ENCODE results near the gene SHROOM3.

SHROOM3 gene

DNA sequence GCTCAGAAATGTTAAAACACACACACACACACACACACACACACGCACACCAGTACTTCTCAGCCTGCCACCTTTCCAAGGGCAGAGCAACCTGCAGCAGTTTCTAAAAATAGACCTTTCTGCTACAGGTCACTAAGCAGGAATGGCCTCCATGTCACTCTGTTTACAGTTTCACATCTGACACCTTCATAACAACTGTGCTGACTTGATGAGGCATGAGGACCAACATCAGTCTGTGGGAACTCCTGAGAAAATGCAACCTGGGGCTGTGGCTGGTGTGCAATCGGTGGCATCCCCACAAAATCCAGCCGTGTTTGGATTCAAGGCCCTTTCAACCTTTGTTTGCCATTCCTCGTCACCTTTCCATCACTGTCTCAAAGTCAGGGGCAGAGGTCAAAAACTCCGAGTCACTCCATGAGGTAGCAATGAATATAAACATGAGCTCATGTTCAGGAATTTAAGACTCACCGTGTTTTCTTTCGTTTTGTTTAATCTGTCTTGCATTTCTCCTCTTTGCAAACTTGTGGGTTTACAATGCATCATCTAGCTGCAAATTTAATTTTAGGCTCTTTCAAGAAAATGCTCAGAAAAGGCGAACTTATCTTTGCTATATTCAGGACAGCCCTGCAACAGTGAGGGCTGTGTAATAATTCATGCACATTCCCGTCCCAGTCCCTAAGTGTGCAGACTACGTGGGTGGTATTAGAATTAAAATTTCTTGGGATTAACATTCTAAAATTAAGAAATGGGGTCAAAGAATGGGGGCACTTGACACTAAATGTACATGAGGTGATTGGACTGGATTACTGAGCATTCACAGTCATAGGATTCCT, 135.3 kb downstream of the SHROOM3 start:
- H3K4me1 ChIP-seq (ENCODE audit: control extremely low read depth in 1 of 4, control insufficient read depth in 4 of 4, insufficient read depth in 4 of 4, low read length in 3 of 4), result peaks cover 0 to 8% (median 0%) of the 10 kb centered on the region in 4 experiments
- DNase-seq, result no peak
- 95% methylated on average over 8 of the region's 10 CpGs for WGBS (ENCODE audit: insufficient coverage)
- H3K36me3 ChIP-seq (ENCODE audit: control insufficient read depth in 4 of 4, insufficient read depth in 4 of 4, low read length in 3 of 4), result no peaks in the 10 kb centered on the region
- no peaks in the 10 kb centered on the region for H3K9me3 ChIP-seq (ENCODE audit: control extremely low read depth in 1 of 5, control insufficient read depth in 4 of 5, insufficient read depth in 2 of 5, low read depth in 1 of 5, low read length in 4 of 5)
- no peak overlapping the region for H3K4me3 ChIP-seq (ENCODE audit: control insufficient read depth in 1 of 7, extremely low read depth in 1 of 7, insufficient read depth in 4 of 7, low read depth in 2 of 7, low read length in 6 of 7)
- H3K27me3 ChIP-seq (replicated peaks in 2 of 5; ENCODE audit: control insufficient read depth in 4 of 5, insufficient read depth in 5 of 5, low read length in 4 of 5), result no peaks in the 10 kb centered on the region
- no peak overlapping the region for H3K27ac ChIP-seq (ENCODE audit: insufficient read depth in 1 of 2, low read depth in 1 of 2, low read length in 2 of 2, poor library complexity in 1 of 2, severe bottlenecking in 2 of 2)
- ChIA-PET CTCF (no interaction called here), POLR2A (no interaction called here)

DNA sequence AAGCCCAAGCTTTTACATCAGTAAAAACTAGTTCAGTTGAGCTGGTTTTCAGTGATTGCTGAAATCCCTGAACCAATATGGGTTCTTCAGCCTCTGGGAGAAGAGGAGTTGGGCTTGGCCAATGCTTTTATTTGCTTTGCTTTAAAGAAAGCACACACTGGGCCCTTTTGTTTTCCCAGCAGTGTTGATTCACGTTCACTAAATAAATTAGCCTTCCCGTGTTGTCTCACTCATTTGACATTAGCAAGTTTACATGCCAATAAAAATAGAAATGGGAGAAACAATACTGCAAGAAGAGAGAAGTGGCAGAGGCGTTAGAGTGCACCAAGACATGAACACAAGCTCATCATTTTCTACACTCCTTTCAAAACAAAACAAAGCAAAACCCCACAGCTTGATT, 136.2 kb downstream of the SHROOM3 start:
- Histone ChIP-seq H3K27me3 (replicated peaks in 2 of 5; ENCODE audit: control insufficient read depth in 4 of 5, insufficient read depth in 5 of 5, low read length in 4 of 5) (peaks cover 0 to 1% (median 0%) of the 10 kb centered on the region in 5 experiments), H3K9me3 (ENCODE audit: control extremely low read depth in 1 of 5, control insufficient read depth in 4 of 5, insufficient read depth in 2 of 5, low read depth in 1 of 5, low read length in 4 of 5) (no peaks in the 10 kb centered on the region), H3K36me3 (ENCODE audit: control insufficient read depth in 4 of 4, insufficient read depth in 4 of 4, low read length in 3 of 4) (no peaks in the 10 kb centered on the region), H3K4me1 (ENCODE audit: control extremely low read depth in 1 of 4, control insufficient read depth in 4 of 4, insufficient read depth in 4 of 4, low read length in 3 of 4) (peaks cover 0 to 8% (median 0%) of the 10 kb centered on the region in 4 experiments), H3K27ac (ENCODE audit: insufficient read depth in 1 of 2, low read depth in 1 of 2, low read length in 2 of 2, poor library complexity in 1 of 2, severe bottlenecking in 2 of 2) (no peak overlapping the region), H3K4me3 (ENCODE audit: control insufficient read depth in 1 of 7, extremely low read depth in 1 of 7, insufficient read depth in 4 of 7, low read depth in 2 of 7, low read length in 6 of 7) (no peak overlapping the region)
- DNase-seq, result no peak
- ChIA-PET POLR2A (no interaction called here), CTCF (interaction anchor here (0.8 kb wide), 1 partner anchor 8 kb away, joined by 3 read pairs; no protein-coding TSS in a partner anchor)
- WGBS (ENCODE audit: insufficient coverage), result no CpG with 5 or more reads among the region's 3 CpGs

DNA sequence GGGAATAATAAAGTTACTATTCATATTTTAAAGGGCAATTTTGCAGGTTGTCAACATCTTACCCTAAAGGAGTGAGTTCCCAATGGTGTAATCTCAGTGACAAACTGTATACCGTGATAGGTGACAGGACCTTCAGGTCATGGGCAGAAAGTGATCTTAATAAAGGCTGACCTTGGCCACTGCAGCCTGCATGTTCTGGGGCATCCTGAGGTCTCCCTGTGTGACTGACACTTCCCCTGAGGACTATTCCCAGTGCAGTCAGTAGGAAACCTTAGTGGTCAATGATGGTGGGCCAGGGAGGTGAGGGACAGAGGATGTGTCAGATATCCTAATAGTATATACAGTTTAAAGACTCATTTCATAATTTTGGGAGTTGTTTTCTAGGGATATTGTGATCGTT, 137.2 kb downstream of the SHROOM3 start:
- WGBS (ENCODE audit: insufficient coverage), result 96% methylated on average over 2 of the region's 2 CpGs
- no peak overlapping the region for H3K4me3 ChIP-seq (ENCODE audit: control insufficient read depth in 1 of 7, extremely low read depth in 1 of 7, insufficient read depth in 4 of 7, low read depth in 2 of 7, low read length in 6 of 7)
- peaks cover 0 to 8% (median 0%) of the 10 kb centered on the region in 4 experiments for H3K4me1 ChIP-seq (ENCODE audit: control extremely low read depth in 1 of 4, control insufficient read depth in 4 of 4, insufficient read depth in 4 of 4, low read length in 3 of 4)
- H3K36me3 ChIP-seq (ENCODE audit: control insufficient read depth in 4 of 4, insufficient read depth in 4 of 4, low read length in 3 of 4), result no peaks in the 10 kb centered on the region
- H3K9me3 ChIP-seq (ENCODE audit: control extremely low read depth in 1 of 5, control insufficient read depth in 4 of 5, insufficient read depth in 2 of 5, low read depth in 1 of 5, low read length in 4 of 5), result no peaks in the 10 kb centered on the region
- peaks cover 0 to 1% (median 0%) of the 10 kb centered on the region in 5 experiments for H3K27me3 ChIP-seq (replicated peaks in 2 of 5; ENCODE audit: control insufficient read depth in 4 of 5, insufficient read depth in 5 of 5, low read length in 4 of 5)
- DNase-seq, result no peak
- ChIA-PET CTCF (no interaction called here), POLR2A (no interaction called here)
- H3K27ac ChIP-seq (ENCODE audit: insufficient read depth in 1 of 2, low read depth in 1 of 2, low read length in 2 of 2, poor library complexity in 1 of 2, severe bottlenecking in 2 of 2), result no peak overlapping the region

DNA sequence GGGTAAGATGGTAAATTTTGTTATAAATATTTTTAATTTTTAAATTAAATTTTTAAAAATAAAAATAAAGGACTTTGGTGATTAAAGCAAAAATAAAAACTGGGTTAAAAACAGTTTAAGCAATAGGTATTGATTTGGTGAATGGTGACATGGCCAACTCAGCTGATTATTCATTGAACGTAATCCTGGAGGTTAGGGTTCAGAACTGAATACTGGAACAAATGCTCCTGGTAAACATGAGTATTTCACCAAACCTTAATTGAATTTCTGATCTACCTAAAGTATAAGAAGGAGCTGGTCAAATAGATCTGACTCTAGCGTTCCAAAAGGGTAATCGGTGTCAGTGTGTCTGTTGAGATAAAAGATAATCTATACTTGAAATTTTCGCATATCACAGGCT, 141.8 kb downstream of the SHROOM3 start:
- WGBS (ENCODE audit: insufficient coverage), result 100% methylated on average over 1 of the region's 4 CpGs
- DNase-seq, result no peak
- Histone ChIP-seq H3K4me3 (ENCODE audit: control insufficient read depth in 1 of 7, extremely low read depth in 1 of 7, insufficient read depth in 4 of 7, low read depth in 2 of 7, low read length in 6 of 7) (no peak overlapping the region), H3K27me3 (replicated peaks in 2 of 5; ENCODE audit: control insufficient read depth in 4 of 5, insufficient read depth in 5 of 5, low read length in 4 of 5) (peaks cover 0 to 3% (median 1%) of the 10 kb centered on the region in 5 experiments), H3K9me3 (ENCODE audit: control extremely low read depth in 1 of 5, control insufficient read depth in 4 of 5, insufficient read depth in 2 of 5, low read depth in 1 of 5, low read length in 4 of 5) (no peaks in the 10 kb centered on the region), H3K4me1 (ENCODE audit: control extremely low read depth in 1 of 4, control insufficient read depth in 4 of 4, insufficient read depth in 4 of 4, low read length in 3 of 4) (no peaks in the 10 kb centered on the region), H3K36me3 (ENCODE audit: control insufficient read depth in 4 of 4, insufficient read depth in 4 of 4, low read length in 3 of 4) (no peaks in the 10 kb centered on the region), H3K27ac (ENCODE audit: insufficient read depth in 1 of 2, low read depth in 1 of 2, low read length in 2 of 2, poor library complexity in 1 of 2, severe bottlenecking in 2 of 2) (no peak overlapping the region)
- CTCF ChIA-PET, result no interaction called here
- POLR2A ChIA-PET, result no interaction called here

DNA sequence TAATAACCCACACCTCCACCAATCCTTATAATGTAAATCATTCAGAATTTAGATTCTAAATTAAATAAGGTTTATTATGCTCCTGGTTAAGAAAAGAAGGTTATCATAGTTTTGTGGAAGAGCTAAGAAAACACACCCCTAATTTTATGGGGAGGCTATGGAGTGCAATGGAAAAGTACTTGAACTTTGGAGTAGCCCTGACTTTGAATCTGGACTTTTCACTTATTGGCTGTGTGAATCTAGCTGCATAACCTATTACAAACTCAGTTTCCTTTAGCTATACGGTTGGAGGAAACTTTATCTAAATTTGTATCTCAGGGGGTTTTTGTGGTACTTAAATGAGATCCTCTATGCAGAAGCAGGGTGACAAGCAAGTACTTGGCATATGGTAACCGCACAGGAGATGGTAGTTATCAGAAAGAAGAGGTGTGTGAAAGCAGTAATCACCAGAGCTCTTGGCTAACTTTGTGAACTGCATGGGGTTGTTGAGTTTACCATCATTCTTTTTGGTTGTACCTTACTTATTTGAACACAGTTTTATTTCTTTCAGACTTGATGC, 143.1 kb downstream of the SHROOM3 start:
- CTCF ChIA-PET, result interaction anchor here (1.2 kb wide), 1 partner anchor 30 kb away, joined by 3 read pairs; no protein-coding TSS in a partner anchor
- peaks cover 0 to 8% (median 1%) of the 10 kb centered on the region in 5 experiments for H3K27me3 ChIP-seq (replicated peaks in 2 of 5; ENCODE audit: control insufficient read depth in 4 of 5, insufficient read depth in 5 of 5, low read length in 4 of 5)
- H3K4me3 ChIP-seq (ENCODE audit: control insufficient read depth in 1 of 7, extremely low read depth in 1 of 7, insufficient read depth in 4 of 7, low read depth in 2 of 7, low read length in 6 of 7), result no peak overlapping the region
- DNase-seq, result no peak
- no peaks in the 10 kb centered on the region for H3K9me3 ChIP-seq (ENCODE audit: control extremely low read depth in 1 of 5, control insufficient read depth in 4 of 5, insufficient read depth in 2 of 5, low read depth in 1 of 5, low read length in 4 of 5)
- H3K27ac ChIP-seq (ENCODE audit: insufficient read depth in 1 of 2, low read depth in 1 of 2, low read length in 2 of 2, poor library complexity in 1 of 2, severe bottlenecking in 2 of 2), result no peak overlapping the region
- 100% methylated on average over 1 of the region's 2 CpGs for WGBS (ENCODE audit: insufficient coverage)
- no peaks in the 10 kb centered on the region for H3K4me1 ChIP-seq (ENCODE audit: control extremely low read depth in 1 of 4, control insufficient read depth in 4 of 4, insufficient read depth in 4 of 4, low read length in 3 of 4)
- H3K36me3 ChIP-seq (ENCODE audit: control insufficient read depth in 4 of 4, insufficient read depth in 4 of 4, low read length in 3 of 4), result no peaks in the 10 kb centered on the region
- POLR2A ChIA-PET, result no interaction called here

GRCh38 chr4:76579596-76580375, 144.8 kb downstream of the SHROOM3 start:
- CTCF ChIA-PET, result no interaction called here
- Histone ChIP-seq H3K27ac (ENCODE audit: insufficient read depth in 1 of 2, low read depth in 1 of 2, low read length in 2 of 2, poor library complexity in 1 of 2, severe bottlenecking in 2 of 2) (no peak overlapping the region), H3K27me3 (replicated peaks in 2 of 5; ENCODE audit: control insufficient read depth in 4 of 5, insufficient read depth in 5 of 5, low read length in 4 of 5) (peaks cover 0 to 11% (median 2%) of the 10 kb centered on the region in 5 experiments), H3K4me1 (ENCODE audit: control extremely low read depth in 1 of 4, control insufficient read depth in 4 of 4, insufficient read depth in 4 of 4, low read length in 3 of 4) (no peaks in the 10 kb centered on the region), H3K36me3 (ENCODE audit: control insufficient read depth in 4 of 4, insufficient read depth in 4 of 4, low read length in 3 of 4) (no peaks in the 10 kb centered on the region), H3K9me3 (ENCODE audit: control extremely low read depth in 1 of 5, control insufficient read depth in 4 of 5, insufficient read depth in 2 of 5, low read depth in 1 of 5, low read length in 4 of 5) (no peaks in the 10 kb centered on the region), H3K4me3 (ENCODE audit: control insufficient read depth in 1 of 7, extremely low read depth in 1 of 7, insufficient read depth in 4 of 7, low read depth in 2 of 7, low read length in 6 of 7) (no peak overlapping the region)
- POLR2A ChIA-PET, result no interaction called here
- WGBS (ENCODE audit: insufficient coverage), result 86% methylated on average over 9 of the region's 14 CpGs
- DNase-seq, result no peak
